IPS-18c (cell line): ENCODE data around the gene BCL2.

ENCODE experiments used
- H3K4me3 ChIP-seq: 2 replicates; pipeline ENCODE4 v1.7.0; 2013; ENCODE audit warnings: low read depth, mild to moderate bottlenecking, low read length, moderate library complexity; ENCODE audit not compliant: insufficient read depth
- H3K9me3 ChIP-seq: one replicate; pipeline ENCODE4 v1.6.1; 2013; ENCODE audit warnings: mild to moderate bottlenecking, low read length, moderate library complexity; ENCODE audit not compliant: control insufficient read depth, insufficient read depth

BCL2 gene

GRCh38 chr18:63336366-63337099 lies 17.0 kb upstream of the BCL2 start:
- Histone ChIP-seq H3K4me3 (no peak overlapping the region), H3K9me3 (no peaks in the 10 kb centered on the region)

GRCh38 chr18:63331105-63331504 lies 11.5 kb upstream of the BCL2 start:
- peaks cover 2% of the 10 kb centered on the region for H3K9me3 ChIP-seq
- no peak overlapping the region for H3K4me3 ChIP-seq

- Histone ChIP-seq H3K9me3 (peaks cover 2% of the 10 kb centered on the region), H3K4me3 (no peak overlapping the region)
These were observed 10.0 kb upstream of the BCL2 start for GRCh38 chr18:63329431-63330145.

- Histone ChIP-seq H3K9me3 (peaks cover 2% of the 10 kb centered on the region), H3K4me3 (no peak overlapping the region)
These were observed 6.4 kb upstream of the BCL2 start for GRCh38 chr18:63326011-63326410.

GRCh38 chr18:63325086-63325686 lies 5.6 kb upstream of the BCL2 start:
- peaks cover 2% of the 10 kb centered on the region for H3K9me3 ChIP-seq
- no peak overlapping the region for H3K4me3 ChIP-seq

- Histone ChIP-seq H3K9me3 (peaks cover 2% of the 10 kb centered on the region), H3K4me3 (no peak overlapping the region)
These were observed 3.5 kb upstream of the BCL2 start for GRCh38 chr18:63322908-63323634.

GRCh38 chr18:63322206-63322605 lies 2.6 kb upstream of the BCL2 start:
- H3K4me3 ChIP-seq = no peak overlapping the region
- H3K9me3 ChIP-seq = peaks cover 6% of the 10 kb centered on the region

GRCh38 chr18:63321291-63321690 lies 1.7 kb upstream of the BCL2 start:
- H3K4me3 ChIP-seq = 0 out of 2 replicates have a peak overlapping the region, but pooled peaks have one; percentile 52
- H3K9me3 ChIP-seq = peaks cover 4% of the 10 kb centered on the region

- Histone ChIP-seq H3K4me3 (peak overlapping the region; percentile 52), H3K9me3 (peaks cover 4% of the 10 kb centered on the region)
These were observed 1.4 kb upstream of the BCL2 start for GRCh38 chr18:63320975-63321265.

GRCh38 chr18:63320123-63320974 lies 780 bp upstream of the BCL2 start:
- Histone ChIP-seq H3K9me3 (peaks cover 4% of the 10 kb centered on the region), H3K4me3 (peak overlapping the region; percentile 52)

- peak overlapping the region; percentile 64 for H3K4me3 ChIP-seq
- H3K9me3 ChIP-seq = peaks cover 4% of the 10 kb centered on the region
These were observed 633 bp downstream of the BCL2 start for GRCh38 chr18:63318889-63319382.

GRCh38 chr18:63317982-63318888 lies 1.3 kb downstream of the BCL2 start:
- H3K4me3 ChIP-seq = peak overlapping the region; percentile 36
- H3K9me3 ChIP-seq = peaks cover 4% of the 10 kb centered on the region

- Histone ChIP-seq H3K9me3 (peaks cover 4% of the 10 kb centered on the region), H3K4me3 (peak overlapping the region; percentile 36; the same call in 1 of the 2 replicates)
These were observed 2.0 kb downstream of the BCL2 start for GRCh38 chr18:63317556-63317946.

GRCh38 chr18:63316612-63317555 lies 2.7 kb downstream of the BCL2 start:
- H3K4me3 ChIP-seq = no peak overlapping the region
- peaks cover 4% of the 10 kb centered on the region for H3K9me3 ChIP-seq

GRCh38 chr18:63315876-63316275 lies 3.7 kb downstream of the BCL2 start:
- H3K4me3 ChIP-seq = no peak overlapping the region
- peaks cover 4% of the 10 kb centered on the region for H3K9me3 ChIP-seq
